ENCODE results near the gene PLEKHN1.
A peak's percentile ranks its signal among the peaks of the same experiment; 100 is the strongest.

PLEKHN1 gene

DNA sequence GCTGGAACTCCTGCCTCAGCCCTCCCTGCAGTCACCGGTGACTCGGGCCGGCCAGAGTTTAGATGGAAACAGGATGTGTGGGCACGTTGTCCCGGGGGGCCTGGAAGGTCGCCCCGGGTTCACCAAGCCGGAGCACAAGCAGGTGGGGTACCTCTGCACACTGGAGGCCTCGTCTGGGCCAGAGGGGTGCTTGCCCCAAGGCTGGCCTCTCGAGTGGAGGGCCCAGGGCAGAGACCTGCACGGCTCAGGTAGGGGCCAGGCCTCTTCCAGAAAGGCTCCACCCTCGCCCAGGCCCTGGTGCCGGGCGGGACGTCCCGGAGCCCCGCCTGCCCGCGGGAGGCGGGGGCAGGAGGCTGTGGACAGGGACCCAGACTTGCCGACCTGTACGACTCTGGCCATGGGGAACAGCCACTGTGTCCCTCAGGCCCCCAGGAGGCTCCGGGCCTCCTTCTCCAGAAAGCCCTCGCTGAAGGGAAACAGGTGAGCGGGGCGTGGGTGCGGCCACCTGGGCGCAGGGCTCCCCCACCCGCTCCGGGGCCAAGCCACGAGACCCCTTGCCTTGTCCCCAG is at the start of gene PLEKHN1 (continued):
- TF ChIP-seq, protein P1, sequence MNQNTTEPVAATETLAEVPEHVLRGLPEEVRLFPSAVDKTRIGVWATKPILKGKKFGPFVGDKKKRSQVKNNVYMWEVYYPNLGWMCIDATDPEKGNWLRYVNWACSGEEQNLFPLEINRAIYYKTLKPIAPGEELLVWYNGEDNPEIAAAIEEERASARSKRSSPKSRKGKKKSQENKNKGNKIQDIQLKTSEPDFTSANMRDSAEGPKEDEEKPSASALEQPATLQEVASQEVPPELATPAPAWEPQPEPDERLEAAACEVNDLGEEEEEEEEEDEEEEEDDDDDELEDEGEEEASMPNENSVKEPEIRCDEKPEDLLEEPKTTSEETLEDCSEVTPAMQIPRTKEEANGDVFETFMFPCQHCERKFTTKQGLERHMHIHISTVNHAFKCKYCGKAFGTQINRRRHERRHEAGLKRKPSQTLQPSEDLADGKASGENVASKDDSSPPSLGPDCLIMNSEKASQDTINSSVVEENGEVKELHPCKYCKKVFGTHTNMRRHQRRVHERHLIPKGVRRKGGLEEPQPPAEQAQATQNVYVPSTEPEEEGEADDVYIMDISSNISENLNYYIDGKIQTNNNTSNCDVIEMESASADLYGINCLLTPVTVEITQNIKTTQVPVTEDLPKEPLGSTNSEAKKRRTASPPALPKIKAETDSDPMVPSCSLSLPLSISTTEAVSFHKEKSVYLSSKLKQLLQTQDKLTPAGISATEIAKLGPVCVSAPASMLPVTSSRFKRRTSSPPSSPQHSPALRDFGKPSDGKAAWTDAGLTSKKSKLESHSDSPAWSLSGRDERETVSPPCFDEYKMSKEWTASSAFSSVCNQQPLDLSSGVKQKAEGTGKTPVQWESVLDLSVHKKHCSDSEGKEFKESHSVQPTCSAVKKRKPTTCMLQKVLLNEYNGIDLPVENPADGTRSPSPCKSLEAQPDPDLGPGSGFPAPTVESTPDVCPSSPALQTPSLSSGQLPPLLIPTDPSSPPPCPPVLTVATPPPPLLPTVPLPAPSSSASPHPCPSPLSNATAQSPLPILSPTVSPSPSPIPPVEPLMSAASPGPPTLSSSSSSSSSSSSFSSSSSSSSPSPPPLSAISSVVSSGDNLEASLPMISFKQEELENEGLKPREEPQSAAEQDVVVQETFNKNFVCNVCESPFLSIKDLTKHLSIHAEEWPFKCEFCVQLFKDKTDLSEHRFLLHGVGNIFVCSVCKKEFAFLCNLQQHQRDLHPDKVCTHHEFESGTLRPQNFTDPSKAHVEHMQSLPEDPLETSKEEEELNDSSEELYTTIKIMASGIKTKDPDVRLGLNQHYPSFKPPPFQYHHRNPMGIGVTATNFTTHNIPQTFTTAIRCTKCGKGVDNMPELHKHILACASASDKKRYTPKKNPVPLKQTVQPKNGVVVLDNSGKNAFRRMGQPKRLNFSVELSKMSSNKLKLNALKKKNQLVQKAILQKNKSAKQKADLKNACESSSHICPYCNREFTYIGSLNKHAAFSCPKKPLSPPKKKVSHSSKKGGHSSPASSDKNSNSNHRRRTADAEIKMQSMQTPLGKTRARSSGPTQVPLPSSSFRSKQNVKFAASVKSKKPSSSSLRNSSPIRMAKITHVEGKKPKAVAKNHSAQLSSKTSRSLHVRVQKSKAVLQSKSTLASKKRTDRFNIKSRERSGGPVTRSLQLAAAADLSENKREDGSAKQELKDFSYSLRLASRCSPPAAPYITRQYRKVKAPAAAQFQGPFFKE (tag by site-specific recombination; IDR thresholded peaks at IDR 0.05; ENCODE audit: borderline replicate concordance): no peak
- TF ChIP-seq, protein P2, sequence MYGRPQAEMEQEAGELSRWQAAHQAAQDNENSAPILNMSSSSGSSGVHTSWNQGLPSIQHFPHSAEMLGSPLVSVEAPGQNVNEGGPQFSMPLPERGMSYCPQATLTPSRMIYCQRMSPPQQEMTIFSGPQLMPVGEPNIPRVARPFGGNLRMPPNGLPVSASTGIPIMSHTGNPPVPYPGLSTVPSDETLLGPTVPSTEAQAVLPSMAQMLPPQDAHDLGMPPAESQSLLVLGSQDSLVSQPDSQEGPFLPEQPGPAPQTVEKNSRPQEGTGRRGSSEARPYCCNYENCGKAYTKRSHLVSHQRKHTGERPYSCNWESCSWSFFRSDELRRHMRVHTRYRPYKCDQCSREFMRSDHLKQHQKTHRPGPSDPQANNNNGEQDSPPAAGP (tag by site-specific recombination; IDR thresholded peaks at IDR 0.05): peak; percentile 17; the same call in 1 of the 2 replicates
- TF ChIP-seq ZNF37A (tag by site-specific recombination; IDR thresholded peaks at IDR 0.05) (no peak), ZNF48 (tag by site-specific recombination; IDR thresholded peaks at IDR 0.05) (no peak), SETDB1 (IDR thresholded peaks at IDR 0.05; ENCODE audit: insufficient read length, low read length) (no peak), FEZF1 (tag by site-specific recombination; IDR thresholded peaks at IDR 0.05) (no peak), ZNF121 (tag by site-specific recombination; IDR thresholded peaks at IDR 0.05) (peak; percentile 35; the same call in 1 of the 2 replicates), ZFHX2 (tag by site-specific recombination; conservative IDR thresholded peaks at IDR 0.05) (no peak), KLF16 (tag by site-specific recombination; IDR thresholded peaks at IDR 0.05) (no peak), SP3 (tag by site-specific recombination; IDR thresholded peaks at IDR 0.05) (peak; percentile 69), ZNF175 (tag by site-specific recombination; IDR thresholded peaks at IDR 0.05) (no peak), BCL11B (tag by site-specific recombination; IDR thresholded peaks at IDR 0.05; ENCODE audit: low read depth) (no peak), ZNF529 (tag by site-specific recombination; IDR thresholded peaks at IDR 0.05; ENCODE audit: insufficient replicate concordance) (no peak)
- TF ChIP-seq, protein P3, sequence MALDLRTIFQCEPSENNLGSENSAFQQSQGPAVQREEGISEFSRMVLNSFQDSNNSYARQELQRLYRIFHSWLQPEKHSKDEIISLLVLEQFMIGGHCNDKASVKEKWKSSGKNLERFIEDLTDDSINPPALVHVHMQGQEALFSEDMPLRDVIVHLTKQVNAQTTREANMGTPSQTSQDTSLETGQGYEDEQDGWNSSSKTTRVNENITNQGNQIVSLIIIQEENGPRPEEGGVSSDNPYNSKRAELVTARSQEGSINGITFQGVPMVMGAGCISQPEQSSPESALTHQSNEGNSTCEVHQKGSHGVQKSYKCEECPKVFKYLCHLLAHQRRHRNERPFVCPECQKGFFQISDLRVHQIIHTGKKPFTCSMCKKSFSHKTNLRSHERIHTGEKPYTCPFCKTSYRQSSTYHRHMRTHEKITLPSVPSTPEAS (tag by site-specific recombination; IDR thresholded peaks at IDR 0.05): no peak
- TF ChIP-seq, protein P4, sequence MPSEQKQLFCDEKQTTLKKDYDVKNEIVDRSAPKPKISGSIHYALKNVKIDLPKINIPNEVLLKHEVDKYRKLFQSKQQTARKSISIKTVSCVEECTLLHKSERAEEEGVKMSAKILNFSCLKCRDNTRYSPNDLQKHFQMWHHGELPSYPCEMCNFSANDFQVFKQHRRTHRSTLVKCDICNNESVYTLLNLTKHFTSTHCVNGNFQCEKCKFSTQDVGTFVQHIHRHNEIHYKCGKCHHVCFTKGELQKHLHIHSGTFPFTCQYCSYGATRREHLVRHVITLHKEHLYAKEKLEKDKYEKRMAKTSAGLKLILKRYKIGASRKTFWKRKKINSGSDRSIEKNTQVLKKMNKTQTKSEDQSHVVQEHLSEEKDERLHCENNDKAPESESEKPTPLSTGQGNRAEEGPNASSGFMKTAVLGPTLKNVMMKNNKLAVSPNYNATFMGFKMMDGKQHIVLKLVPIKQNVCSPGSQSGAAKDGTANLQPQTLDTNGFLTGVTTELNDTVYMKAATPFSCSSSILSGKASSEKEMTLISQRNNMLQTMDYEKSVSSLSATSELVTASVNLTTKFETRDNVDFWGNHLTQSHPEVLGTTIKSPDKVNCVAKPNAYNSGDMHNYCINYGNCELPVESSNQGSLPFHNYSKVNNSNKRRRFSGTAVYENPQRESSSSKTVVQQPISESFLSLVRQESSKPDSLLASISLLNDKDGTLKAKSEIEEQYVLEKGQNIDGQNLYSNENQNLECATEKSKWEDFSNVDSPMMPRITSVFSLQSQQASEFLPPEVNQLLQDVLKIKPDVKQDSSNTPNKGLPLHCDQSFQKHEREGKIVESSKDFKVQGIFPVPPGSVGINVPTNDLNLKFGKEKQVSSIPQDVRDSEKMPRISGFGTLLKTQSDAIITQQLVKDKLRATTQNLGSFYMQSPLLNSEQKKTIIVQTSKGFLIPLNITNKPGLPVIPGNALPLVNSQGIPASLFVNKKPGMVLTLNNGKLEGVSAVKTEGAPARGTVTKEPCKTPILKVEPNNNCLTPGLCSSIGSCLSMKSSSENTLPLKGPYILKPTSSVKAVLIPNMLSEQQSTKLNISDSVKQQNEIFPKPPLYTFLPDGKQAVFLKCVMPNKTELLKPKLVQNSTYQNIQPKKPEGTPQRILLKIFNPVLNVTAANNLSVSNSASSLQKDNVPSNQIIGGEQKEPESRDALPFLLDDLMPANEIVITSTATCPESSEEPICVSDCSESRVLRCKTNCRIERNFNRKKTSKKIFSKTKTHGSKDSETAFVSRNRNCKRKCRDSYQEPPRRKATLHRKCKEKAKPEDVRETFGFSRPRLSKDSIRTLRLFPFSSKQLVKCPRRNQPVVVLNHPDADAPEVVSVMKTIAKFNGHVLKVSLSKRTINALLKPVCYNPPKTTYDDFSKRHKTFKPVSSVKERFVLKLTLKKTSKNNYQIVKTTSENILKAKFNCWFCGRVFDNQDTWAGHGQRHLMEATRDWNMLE (tag by site-specific recombination; conservative IDR thresholded peaks at IDR 0.05; ENCODE audit: low read depth): no peak

Data from HEK293 (cell line).